ENCODE measurements around the gene HOXA9.

DNA sequence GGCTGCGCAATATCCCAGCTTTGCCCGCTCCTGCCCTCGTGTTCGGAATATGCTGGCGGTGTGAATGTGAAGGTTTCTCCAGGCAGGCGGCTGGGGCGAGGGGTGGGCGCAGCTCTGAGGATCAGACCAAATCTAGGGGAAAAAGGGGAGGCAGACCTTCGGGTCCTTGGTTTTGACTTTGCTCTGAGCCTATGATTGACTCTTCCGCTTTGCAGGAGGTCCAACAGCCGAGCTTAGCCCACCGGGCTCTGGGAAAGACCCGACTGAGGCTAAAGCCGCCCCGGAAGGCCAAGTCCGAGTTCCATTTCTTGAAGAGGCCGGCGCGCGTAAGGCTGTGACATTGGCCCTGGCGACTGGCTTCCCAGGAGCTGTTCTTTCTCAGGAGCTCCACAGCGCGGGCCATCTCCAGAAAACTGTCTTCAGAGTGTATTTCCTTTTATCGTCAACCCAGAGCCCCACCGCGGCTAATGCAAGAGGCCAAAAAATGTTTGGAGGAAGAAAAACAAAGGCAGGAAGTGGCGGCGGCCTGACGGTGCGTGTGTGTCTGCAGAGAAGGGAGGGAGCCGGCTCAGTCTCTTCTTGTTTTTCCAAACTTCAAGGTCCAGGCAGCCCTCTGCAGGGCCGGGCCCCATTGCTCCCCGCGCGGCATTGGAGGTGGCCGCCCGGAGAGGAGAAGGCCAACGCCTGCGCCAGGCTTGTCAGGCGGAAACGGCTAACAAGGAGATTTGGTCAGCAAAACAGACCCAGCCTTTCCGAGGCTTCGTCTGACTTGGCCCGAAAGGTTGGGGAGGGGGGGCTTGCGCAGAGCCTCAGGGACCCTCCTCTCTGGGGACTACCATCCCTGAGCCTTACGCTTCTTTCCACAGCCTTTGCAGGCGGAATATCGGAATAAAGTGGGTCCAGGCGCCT lies 23.3 kb upstream of the HOXA9 start:
- TF ChIP-seq, protein P1, sequence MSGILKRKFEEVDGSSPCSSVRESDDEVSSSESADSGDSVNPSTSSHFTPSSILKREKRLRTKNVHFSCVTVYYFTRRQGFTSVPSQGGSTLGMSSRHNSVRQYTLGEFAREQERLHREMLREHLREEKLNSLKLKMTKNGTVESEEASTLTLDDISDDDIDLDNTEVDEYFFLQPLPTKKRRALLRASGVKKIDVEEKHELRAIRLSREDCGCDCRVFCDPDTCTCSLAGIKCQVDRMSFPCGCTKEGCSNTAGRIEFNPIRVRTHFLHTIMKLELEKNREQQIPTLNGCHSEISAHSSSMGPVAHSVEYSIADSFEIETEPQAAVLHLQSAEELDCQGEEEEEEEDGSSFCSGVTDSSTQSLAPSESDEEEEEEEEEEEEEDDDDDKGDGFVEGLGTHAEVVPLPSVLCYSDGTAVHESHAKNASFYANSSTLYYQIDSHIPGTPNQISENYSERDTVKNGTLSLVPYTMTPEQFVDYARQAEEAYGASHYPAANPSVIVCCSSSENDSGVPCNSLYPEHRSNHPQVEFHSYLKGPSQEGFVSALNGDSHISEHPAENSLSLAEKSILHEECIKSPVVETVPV (CRISPR knock-in tag; IDR thresholded peaks at IDR 0.05), result no peak
- TF ChIP-seq PPARA (CRISPR knock-in tag; IDR thresholded peaks at IDR 0.05; ENCODE audit: borderline replicate concordance), result no peak
- TF ChIP-seq GLIS3 (CRISPR knock-in tag; IDR thresholded peaks at IDR 0.05), result no peak
- TF ChIP-seq, protein P2, sequence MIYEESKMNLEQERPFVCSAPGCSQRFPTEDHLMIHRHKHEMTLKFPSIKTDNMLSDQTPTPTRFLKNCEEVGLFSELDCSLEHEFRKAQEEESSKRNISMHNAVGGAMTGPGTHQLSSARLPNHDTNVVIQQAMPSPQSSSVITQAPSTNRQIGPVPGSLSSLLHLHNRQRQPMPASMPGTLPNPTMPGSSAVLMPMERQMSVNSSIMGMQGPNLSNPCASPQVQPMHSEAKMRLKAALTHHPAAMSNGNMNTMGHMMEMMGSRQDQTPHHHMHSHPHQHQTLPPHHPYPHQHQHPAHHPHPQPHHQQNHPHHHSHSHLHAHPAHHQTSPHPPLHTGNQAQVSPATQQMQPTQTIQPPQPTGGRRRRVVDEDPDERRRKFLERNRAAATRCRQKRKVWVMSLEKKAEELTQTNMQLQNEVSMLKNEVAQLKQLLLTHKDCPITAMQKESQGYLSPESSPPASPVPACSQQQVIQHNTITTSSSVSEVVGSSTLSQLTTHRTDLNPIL (CRISPR knock-in tag; IDR thresholded peaks at IDR 0.05; ENCODE audit: low read depth), result no peak
- TF ChIP-seq, protein P3, sequence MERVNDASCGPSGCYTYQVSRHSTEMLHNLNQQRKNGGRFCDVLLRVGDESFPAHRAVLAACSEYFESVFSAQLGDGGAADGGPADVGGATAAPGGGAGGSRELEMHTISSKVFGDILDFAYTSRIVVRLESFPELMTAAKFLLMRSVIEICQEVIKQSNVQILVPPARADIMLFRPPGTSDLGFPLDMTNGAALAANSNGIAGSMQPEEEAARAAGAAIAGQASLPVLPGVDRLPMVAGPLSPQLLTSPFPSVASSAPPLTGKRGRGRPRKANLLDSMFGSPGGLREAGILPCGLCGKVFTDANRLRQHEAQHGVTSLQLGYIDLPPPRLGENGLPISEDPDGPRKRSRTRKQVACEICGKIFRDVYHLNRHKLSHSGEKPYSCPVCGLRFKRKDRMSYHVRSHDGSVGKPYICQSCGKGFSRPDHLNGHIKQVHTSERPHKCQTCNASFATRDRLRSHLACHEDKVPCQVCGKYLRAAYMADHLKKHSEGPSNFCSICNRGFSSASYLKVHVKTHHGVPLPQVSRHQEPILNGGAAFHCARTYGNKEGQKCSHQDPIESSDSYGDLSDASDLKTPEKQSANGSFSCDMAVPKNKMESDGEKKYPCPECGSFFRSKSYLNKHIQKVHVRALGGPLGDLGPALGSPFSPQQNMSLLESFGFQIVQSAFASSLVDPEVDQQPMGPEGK (CRISPR knock-in tag; IDR thresholded peaks at IDR 0.05; ENCODE audit: borderline replicate concordance), result no peak
- TF ChIP-seq ZFP30 (CRISPR knock-in tag; IDR thresholded peaks at IDR 0.05), result no peak
- TF ChIP-seq ARNTL (CRISPR knock-in tag; IDR thresholded peaks at IDR 0.05; ENCODE audit: borderline replicate concordance, low read depth), result no peak
- TF ChIP-seq RARB (CRISPR knock-in tag; IDR thresholded peaks at IDR 0.05), result no peak
